ENCODE results near the gene CADM1.

CADM1 gene

GRCh38 chr11:115345840-115346239, 158.4 kb downstream of the CADM1 start:
- DNase-seq, result no peak

DNA sequence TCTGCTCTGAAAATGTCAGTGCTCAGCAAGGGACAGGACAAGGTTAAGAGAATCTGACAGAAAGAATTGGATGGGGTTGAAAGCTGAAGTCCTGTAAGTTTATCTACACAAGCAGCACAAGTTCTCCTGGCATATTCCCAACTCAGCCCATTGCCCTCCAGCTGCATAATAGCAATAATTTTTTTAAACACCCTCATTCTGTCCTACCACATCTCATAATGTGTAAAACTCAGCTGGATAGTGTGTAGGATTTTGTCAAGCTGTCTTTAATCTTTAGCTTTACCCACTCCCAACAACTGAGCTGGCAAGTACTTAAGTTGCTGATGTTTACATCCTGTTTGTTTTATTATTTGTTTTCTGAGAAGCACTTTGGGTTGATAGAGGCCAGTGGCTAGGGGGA, 158.9 kb downstream of the CADM1 start:
- DNase-seq, result no peak

DNA sequence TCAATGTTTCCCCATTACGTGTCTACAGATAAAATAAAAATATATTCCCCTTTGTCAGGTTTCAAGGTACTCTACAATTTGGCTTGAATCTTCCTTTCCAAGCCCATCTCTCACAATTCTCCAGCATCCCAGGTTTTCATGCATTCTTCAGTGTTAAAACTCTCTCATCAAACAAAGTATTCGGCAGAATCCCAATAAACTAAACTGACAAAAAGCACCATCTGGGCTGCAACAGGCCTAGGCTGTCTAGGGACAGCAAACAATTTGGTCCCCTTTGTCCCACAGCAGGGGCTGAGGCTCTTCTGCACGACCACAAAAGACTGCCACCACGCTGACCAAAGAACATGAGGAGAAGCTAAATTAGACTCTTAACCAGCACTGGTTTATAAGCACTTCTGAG, 159.4 kb downstream of the CADM1 start:
- DNase-seq, result no peak

- DNase-seq, result no peak
Observed at GRCh38 chr11:115342142-115342541, 162.1 kb downstream of the CADM1 start.

- DNase-seq, result no peak
Observed at GRCh38 chr11:115340874-115341273, 163.3 kb downstream of the CADM1 start.

DNA sequence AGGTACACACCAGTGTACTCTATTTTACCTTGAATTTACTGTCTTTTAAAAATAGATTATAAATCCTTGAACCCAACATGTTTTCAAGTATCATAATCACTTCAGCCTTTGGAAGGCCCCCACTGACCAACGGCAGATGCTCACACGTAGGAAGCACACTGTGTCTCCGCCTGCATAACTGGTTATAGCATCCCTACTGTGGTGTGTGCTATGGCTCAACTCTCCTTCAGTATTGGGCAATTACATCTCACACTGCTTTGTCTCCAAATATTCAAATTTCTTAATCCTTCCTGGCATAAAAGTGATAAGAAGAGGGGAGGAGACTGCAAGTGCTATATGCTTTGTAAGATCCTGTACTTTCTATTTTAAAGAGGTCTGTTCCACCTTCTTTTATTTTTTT, 165.7 kb downstream of the CADM1 start:
- DNase-seq, result no peak

- DNase-seq, result no peak
Observed at GRCh38 chr11:115334932-115335788, 169.1 kb downstream of the CADM1 start.

DNA sequence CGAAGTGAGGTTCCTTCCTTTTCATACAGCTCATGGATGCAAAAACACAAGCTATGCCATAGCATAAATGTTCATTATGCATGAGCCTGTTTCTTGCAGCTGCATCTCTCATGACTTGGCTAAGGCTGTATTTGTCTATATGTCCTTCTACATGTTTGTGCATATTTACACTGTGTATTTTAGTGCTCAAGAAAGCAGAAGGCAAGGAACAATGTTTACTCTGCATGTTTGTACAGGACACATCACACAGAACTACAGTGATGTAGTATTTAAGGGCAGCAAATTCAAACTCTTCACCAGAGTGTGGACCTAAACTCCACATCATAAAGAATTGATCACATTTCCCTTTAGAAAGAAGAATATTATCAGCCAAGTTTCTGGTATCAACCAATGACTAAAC, 170.3 kb downstream of the CADM1 start:
- no peak for DNase-seq

DNA sequence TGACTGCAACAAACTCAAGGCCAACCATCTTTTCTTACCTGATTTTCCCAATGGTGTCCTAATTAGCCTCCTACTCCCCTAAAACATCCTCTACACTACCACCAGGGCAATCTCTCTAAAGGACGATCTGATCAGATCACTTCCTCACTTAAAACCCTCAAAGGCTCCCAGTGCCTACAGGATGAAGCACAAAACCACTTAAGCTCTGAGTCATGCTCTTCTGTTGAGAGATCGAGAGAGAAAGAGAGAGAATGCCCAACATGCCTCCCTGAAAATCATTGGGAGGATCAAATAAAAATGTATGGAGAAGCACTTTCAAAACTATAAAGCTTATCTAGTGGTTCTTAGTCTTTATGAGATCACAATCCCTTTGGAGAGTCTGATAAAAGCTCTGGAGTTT, 171.1 kb downstream of the CADM1 start:
- DNase-seq, result no peak

DNA sequence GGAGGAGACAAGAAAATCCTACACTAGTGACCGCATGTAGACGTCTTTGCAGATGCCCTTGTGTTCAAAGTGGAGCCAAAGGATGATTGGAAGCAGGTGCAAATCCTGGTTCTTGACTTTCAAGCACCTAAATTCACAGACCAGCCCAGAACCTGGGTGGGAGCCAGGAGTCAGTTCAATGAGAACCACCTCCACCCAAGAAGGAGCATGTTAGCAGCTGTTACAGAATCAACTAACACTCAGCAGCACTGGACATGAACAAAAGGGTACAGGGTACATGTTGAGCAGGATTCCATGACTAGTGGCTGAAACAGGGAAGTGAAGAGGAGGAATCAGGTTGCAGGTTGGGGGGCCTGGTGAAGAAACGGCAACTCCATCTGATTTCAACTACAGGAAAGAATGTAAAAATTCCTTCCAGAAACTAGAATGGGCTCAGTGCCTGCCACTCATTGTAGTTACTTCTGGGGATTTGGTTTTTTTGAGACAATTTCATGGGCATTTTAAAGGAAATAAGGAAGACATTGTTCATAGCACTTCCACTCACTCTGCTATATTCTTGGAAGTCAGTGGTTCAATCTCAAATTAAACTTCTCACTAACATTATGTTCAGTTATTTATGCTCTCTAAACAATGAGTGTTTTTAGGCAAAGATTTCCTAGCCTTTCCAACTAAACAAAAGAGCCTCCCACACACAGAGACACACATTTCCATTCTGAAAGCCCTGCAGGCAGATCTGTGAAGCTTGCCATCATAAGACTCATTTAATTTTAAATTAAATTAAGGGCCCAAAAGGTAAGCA, 173.3 kb downstream of the CADM1 start:
- DNase-seq, result no peak

GRCh38 chr11:115326526-115326925, 177.7 kb downstream of the CADM1 start:
- DNase-seq, result no peak

DNA sequence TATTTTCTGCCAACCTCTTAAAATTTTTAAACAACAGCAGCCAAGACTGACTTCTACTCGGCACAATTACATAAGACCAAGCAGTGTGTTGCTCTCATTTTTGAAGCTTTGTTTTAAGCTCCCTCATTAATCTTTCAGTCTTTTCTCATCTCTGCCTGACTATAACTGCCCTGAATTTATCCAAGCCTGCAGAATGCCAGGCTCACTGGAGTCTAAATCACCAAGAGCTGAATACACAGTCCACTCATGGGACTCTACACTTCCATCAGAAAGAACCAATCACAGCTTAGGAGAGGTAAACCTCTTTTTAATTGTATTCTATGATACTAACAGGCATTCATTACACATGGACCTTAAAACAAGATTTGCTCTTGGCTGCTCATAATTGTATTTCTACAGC, 178.7 kb downstream of the CADM1 start:
- DNase-seq, result no peak

- no peak for DNase-seq
Observed at GRCh38 chr11:115324581-115325432, 179.4 kb downstream of the CADM1 start.

DNA sequence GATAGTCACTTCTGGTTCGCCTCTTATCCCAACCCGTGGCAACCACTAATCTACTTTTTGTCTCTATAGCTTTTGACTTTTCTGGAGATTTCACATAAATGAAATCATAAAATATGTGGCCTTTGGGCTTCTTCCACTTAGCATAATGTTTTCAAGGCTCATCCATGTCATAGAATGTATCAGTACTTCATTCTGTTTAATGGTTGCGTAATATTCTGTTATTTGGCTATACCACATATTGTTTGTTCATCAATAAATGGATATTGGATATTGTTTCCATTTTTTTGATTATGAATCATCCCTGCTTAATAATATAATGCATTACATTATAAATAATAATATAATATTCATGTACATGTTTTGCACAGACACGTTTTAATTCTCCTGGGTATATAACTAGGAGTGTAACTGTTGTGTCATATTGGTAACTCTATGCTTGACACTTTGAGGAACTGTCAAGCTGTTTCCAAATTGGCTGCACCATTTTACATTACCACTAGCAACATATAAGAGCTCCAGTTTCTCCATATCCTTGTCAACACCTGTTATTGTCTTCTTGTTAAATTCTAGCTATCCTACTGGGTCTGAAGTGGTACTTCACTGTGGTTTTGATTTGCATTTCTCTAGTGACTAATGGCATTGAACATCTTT, 181.5 kb downstream of the CADM1 start:
- no peak for DNase-seq

DNA sequence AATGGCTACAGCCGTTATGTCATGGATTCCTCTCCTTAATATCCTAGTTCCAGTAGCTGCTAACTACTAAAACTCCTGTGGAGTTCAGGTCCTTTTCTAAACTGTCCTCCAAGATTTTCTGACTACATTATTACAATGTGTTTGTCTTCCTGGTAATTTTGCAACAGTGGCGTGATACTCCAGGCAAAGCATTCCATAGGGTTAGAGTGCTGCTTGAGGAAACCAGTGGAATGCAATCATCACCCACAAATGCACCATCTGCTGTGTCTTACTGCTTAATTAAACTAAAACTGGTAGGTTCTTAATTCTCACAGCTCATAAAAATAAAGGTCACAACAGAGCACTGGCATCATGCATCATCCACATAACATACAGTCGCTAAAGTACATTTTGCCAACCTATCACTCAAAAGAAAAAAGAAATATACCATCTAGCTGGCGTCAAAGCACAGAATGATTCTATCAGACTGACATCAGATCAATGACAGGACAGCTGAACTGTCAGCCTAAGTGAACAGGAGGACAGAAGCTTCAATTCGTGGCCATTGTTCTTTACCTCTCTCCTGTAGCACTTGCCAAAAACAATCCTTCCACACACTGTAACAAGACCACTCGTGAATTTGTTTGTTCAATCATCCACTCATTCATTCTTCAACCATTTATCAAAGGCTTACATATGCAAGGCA, 182.5 kb downstream of the CADM1 start:
- no peak for DNase-seq

DNA sequence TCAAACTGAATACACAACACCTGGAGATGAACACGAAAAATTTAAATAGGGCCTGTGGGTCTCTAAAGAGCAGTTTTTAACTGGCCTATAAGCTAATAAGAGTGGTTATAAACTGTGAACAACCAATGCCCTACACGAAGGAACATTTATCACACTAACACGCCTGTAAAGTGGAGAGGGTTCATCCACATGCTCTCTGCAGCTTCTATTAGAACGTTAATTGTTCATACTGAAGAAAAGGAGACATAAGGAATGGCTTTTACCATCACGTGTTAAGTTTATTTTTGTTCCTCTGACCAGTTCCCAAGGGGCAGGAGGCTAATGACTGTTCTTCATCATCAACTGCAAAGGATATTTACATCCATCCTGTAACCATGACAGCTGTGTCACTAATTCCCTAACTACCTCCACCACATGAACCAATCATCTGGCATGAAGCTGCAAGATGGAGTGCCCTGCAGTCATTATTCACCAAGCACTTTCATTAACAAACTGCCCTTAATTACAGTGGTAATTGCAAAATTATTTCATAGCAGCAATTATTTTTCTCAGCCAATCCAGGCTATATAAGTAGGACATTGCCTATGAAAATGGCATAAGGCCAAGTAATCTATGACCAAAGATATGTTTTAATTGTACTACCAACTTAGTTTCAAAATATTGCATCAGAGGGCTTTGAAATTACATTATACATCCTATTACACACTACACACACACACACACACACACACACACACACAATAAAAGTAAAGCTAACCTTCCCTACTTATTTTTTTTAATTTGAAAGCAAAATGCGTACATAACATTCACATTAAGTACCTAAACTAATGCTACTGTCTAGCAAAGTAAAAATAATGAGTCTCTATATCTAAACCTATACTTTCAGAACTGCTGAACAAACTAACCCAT, 186.7 kb downstream of the CADM1 start:
- no peak for DNase-seq

- DNase-seq, result no peak
Observed at GRCh38 chr11:115316696-115317095, 187.5 kb downstream of the CADM1 start.

GRCh38 chr11:115314330-115314920, 189.8 kb downstream of the CADM1 start:
- DNase-seq, result no peak

DNA sequence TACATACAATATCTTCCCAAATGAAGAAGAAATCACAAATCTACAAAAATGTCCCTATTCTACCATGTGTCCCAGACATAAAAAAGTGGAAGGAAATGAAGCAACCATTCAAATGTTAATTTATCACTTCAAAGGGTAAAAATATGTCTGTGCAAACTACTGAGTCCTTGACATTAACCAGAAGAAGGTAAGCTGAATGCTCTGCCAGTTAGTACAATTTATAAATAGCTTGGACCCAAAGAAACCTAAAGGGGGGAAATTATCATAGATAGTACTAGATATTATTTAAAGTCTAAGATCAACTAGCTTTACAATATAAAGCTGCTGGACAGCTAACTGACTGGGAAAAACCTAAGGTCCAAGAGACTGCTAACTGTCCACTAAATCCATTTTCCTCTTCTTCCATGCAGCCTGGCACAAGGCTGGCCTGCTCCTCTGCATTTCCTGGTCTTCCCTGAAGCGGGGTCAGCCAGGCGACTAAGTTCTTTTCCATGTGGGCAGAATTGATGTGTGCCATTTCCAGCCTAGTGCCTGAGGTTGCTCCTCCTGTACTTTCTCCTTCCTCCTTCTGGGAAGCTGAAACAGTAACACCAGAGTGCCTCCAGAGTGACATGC, 190.9 kb downstream of the CADM1 start:
- no peak for DNase-seq

DNA sequence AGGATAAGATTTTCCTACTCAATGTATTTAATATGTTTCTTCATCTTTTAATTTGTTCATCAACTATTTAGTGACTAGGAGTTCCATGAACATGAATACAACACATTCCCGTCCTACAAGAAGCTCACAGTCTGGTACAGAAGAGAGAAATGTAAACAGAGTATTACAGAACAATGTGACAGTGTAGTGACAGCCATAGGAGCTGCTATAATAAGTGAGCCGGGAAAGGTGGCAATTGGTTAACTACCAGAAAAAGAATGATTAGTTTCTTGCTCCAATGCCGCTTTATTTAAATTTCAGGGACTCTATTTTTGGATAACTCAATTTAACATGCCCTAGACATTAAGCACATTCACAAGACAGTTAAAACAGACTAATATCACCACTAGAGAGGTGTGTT, 192.3 kb downstream of the CADM1 start:
- no peak for DNase-seq

All from activated CD4-positive, alpha-beta T cell treated with anti-CD3 and anti-CD28 coated beads for 1 hour (primary cell).